Endothelial cell of umbilical vein (primary cell): ENCODE data around the gene SNHG17. TPM values are rescaled to one million over a fixed set of nuclear protein-coding genes. Genes with fewer than 3 reads are reported as not detected.
A peak's percentile ranks its signal among the peaks of the same experiment; 100 is the strongest.

Experiments
- BruUV-seq: library from RNA; stranded (reverse); fragments of 400-500 nt; replicated peaks from 2 replicates; lab custom pipeline; 2021; lab: Mats Ljungman, UMichigan
- CTCF ChIA-PET: fragments of 300-600, 350-600 bp; sonication (Branson Sonifier 250); formaldehyde crosslinking; loops from one replicate; lab custom pipeline; 2021; ENCODE audit warnings: antibody characterized with exemption, inconsistent platforms; lab: Charles Lee
- POLR2A ChIA-PET: fragments of 300-600, 350-600 bp; sonication (Branson Sonifier 250); formaldehyde crosslinking; loops from one replicate; lab custom pipeline; 2021; ENCODE audit warnings: antibody characterized with exemption, inconsistent platforms; lab: Charles Lee
- DNase-seq: peaks from one replicate; pipeline ENCODE4 v3.0.0-alpha.2; 2011; ENCODE audit warnings: low read depth, low spot score
- FAIRE-seq: peaks from 2 replicates; lab custom pipeline; 2011; peaks lifted over from hg19 to GRCh38; lab: Jason Lieb, UNC
- H2AFZ ChIP-seq: 2 replicates; pipeline ENCODE4 v1.6.0; 2012; ENCODE audit warnings: low read depth, low read length, control low read depth, inconsistent platforms
- H3K27ac ChIP-seq: 2 replicates; pipeline ENCODE4 v1.5.1; 2011; ENCODE audit warnings: low read depth, mild to moderate bottlenecking, control low read depth, low read length, moderate library complexity; ENCODE audit not compliant: insufficient read depth
- H3K27me3 ChIP-seq, 2 experiments: 2 replicates each; pipeline versions ENCODE4 v1.6.0 to v1.6.1; 2011; ENCODE audit warnings: low read length in 2 of 2, mixed read lengths in 1 of 2; ENCODE audit not compliant: control insufficient read depth in 2 of 2, insufficient read depth in 2 of 2
- H3K36me3 ChIP-seq, 2 experiments: 2 replicates in 1 of 2; 3 replicates in 1 of 2; pipeline ENCODE4 v1.5.1; 2011; ENCODE audit warnings: low read length in 2 of 2, mild to moderate bottlenecking in 1 of 2, moderate library complexity in 1 of 2; ENCODE audit not compliant: control insufficient read depth in 2 of 2, insufficient read depth in 2 of 2; ENCODE audit errors: extremely low read depth in 1 of 2
- H3K4me1 ChIP-seq: 3 replicates; pipeline ENCODE4 v1.5.1; 2011; ENCODE audit warnings: mild to moderate bottlenecking, low read length; ENCODE audit not compliant: control insufficient read depth, insufficient read depth; ENCODE audit errors: extremely low read depth
- H3K4me2 ChIP-seq: 2 replicates; pipeline ENCODE4 v1.6.1; 2011; ENCODE audit warnings: low read length, control low read depth, mixed read lengths; ENCODE audit not compliant: insufficient read depth
- H3K4me3 ChIP-seq, 3 experiments: fragments of 200-600 bp in 1 of 3; sonication (generic), shearing (Covaris generic) in 1 of 3; replicated peaks in 1 of 3; 2 replicates each; pipeline ENCODE4 v1.5.1; 2011 to 2016; ENCODE audit warnings: control low read depth in 3 of 3, low read length in 3 of 3, mild to moderate bottlenecking in 2 of 3, inconsistent platforms in 1 of 3, low read depth in 1 of 3, moderate library complexity in 1 of 3; ENCODE audit not compliant: insufficient read depth in 1 of 3
- H3K79me2 ChIP-seq: 2 replicates; pipeline ENCODE4 v1.6.0; 2012; ENCODE audit warnings: low read length, inconsistent platforms; ENCODE audit not compliant: control insufficient read depth, insufficient read depth
- H3K9ac ChIP-seq: replicated peaks from 2 replicates; pipeline ENCODE3; 2011; ENCODE audit warnings: low read length, control low read depth; ENCODE audit not compliant: insufficient read depth; ENCODE audit errors: extremely low read depth
- H3K9me1 ChIP-seq: replicated peaks from 3 replicates; pipeline ENCODE4 v1.6.0; 2011; ENCODE audit warnings: mild to moderate bottlenecking, low read length; ENCODE audit not compliant: control insufficient read depth, insufficient read depth; ENCODE audit errors: extremely low read depth
- H3K9me3 ChIP-seq: replicated peaks from 2 replicates; pipeline ENCODE4 v1.5.1; 2012; ENCODE audit warnings: low read length, inconsistent platforms; ENCODE audit not compliant: control insufficient read depth, insufficient read depth
- H4K20me1 ChIP-seq: replicated peaks from 2 replicates; pipeline ENCODE3; 2011; ENCODE audit warnings: mild to moderate bottlenecking, low read length; ENCODE audit not compliant: control insufficient read depth, insufficient read depth; ENCODE audit errors: extremely low read depth
- EZH2 ChIP-seq: IDR thresholded peaks from 2 replicates; pipeline ENCODE4 v1.6.1; 2012; ENCODE audit warnings: borderline replicate concordance, low read depth, mild to moderate bottlenecking, moderate library complexity, low read length, inconsistent platforms; ENCODE audit not compliant: severe bottlenecking
- FOS ChIP-seq: IDR thresholded peaks from 2 replicates; pipeline ENCODE4 v1.6.1; 2011; ENCODE audit warnings: mild to moderate bottlenecking, low read length, moderate library complexity, borderline replicate concordance; ENCODE audit not compliant: insufficient read depth
- GATA2 ChIP-seq: IDR thresholded peaks from 2 replicates; pipeline ENCODE4 v1.7.0; 2011; ENCODE audit warnings: low read depth, mild to moderate bottlenecking, moderate library complexity, mixed read lengths, low read length; ENCODE audit not compliant: insufficient read length, insufficient read depth
- JUN ChIP-seq: IDR thresholded peaks from 2 replicates; pipeline ENCODE4 v1.6.1; 2011; ENCODE audit warnings: borderline replicate concordance, low read depth; ENCODE audit not compliant: insufficient read length, insufficient read depth
- MAX ChIP-seq: IDR thresholded peaks from 2 replicates; pipeline ENCODE4 v1.6.1; 2011; ENCODE audit not compliant: insufficient read depth, insufficient read length
- MYC ChIP-seq: IDR thresholded peaks from one replicate; pipeline ENCODE4 v1.6.1; 2011; ENCODE audit warnings: mild to moderate bottlenecking, low read depth, low read length
- POLR2A ChIP-seq: IDR thresholded peaks from 2 replicates; pipeline ENCODE4 v1.6.1; 2012; ENCODE audit warnings: low read depth, mild to moderate bottlenecking, control low read depth, low read length
- POLR2AphosphoS5 ChIP-seq: IDR thresholded peaks from 2 replicates; pipeline ENCODE4 v1.6.1; 2012; ENCODE audit warnings: low read depth, mild to moderate bottlenecking, control low read depth, low read length, moderate library complexity; ENCODE audit not compliant: insufficient read depth
- dilution Hi-C: fragments of 300-500 bp; cut with MboI; formaldehyde crosslinking; loops from one replicate; pipeline ENCODE4 v1.15.0; 2019; ENCODE audit warnings: low sequenced_read_pairs; ENCODE audit not compliant: extremely low pct_ligation_motif_present
- intact Hi-C: fragments of 100-400 bp; cut with micrococcal nuclease; formaldehyde crosslinking; loops from one replicate; pipeline ENCODE4 v1.10.0; 2022
- polyA plus RNA-seq, 4 experiments: library from polyadenylated mRNA; depleted of rRNA in 3 of 4; stranded (reverse) in 3 of 4; unstranded in 1 of 4; fragments of >200 nt; gene quantifications; 2 replicates each; pipeline versions ENCODE4 v1.2.1 to v1.2.3, GENCODE V29; 2011 to 2012; ENCODE audit warnings: missing spikeins in 1 of 4
- total RNA-seq: library from RNA; stranded (reverse); gene quantifications from 2 replicates; pipeline ENCODE4 v1.2.3, GENCODE V29; 2021
- TF ChIP-seq, protein P1 (sequence below), 2 donors: IDR thresholded peaks; 1 replicate in 1 of 2; 2 replicates in 1 of 2; pipeline ENCODE4 v1.5.1; 2011; ENCODE audit warnings: low read length in 2 of 2, mild to moderate bottlenecking in 2 of 2, moderate library complexity in 2 of 2, control low read depth in 1 of 2, inconsistent platforms in 1 of 2, low read depth in 1 of 2; ENCODE audit not compliant: insufficient read depth in 1 of 2; ENCODE audit errors: extremely low read depth in 1 of 2

SNHG17 gene
- total and polyA plus RNA-seq, 2 donors (not counting 3 experiments of a cell fraction or from before 2014, with no cell fraction given) = 39.4 to 94.0 TPM

- H3K4me1 ChIP-seq = peaks cover 47% of the 10 kb centered on the region
These were observed 11.5 kb upstream of the SNHG17 start for GRCh38 chr20:38446441-38447209.

More at GRCh38 chr20:38446441-38447209, 11.5 kb upstream of the SNHG17 start:
- H3K9me1 ChIP-seq = no peaks in the 10 kb centered on the region
- H3K4me3 ChIP-seq = peak overlapping the region; percentile 33 to 71 (median 61)
- TF ChIP-seq POLR2AphosphoS5 (peak; percentile 99), MYC (peak; percentile 29), JUN (no peak), FOS (no peak), POLR2A (peak; percentile 97), MAX (peak; percentile 21), GATA2 (no peak), EZH2 (no peak)
- TF ChIP-seq, protein P1, sequence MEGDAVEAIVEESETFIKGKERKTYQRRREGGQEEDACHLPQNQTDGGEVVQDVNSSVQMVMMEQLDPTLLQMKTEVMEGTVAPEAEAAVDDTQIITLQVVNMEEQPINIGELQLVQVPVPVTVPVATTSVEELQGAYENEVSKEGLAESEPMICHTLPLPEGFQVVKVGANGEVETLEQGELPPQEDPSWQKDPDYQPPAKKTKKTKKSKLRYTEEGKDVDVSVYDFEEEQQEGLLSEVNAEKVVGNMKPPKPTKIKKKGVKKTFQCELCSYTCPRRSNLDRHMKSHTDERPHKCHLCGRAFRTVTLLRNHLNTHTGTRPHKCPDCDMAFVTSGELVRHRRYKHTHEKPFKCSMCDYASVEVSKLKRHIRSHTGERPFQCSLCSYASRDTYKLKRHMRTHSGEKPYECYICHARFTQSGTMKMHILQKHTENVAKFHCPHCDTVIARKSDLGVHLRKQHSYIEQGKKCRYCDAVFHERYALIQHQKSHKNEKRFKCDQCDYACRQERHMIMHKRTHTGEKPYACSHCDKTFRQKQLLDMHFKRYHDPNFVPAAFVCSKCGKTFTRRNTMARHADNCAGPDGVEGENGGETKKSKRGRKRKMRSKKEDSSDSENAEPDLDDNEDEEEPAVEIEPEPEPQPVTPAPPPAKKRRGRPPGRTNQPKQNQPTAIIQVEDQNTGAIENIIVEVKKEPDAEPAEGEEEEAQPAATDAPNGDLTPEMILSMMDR (IDR thresholded peaks at IDR 0.05; ENCODE audit: extremely low read depth in 1 of 2, insufficient read depth in 1 of 2, low read depth in 1 of 2, low read length in 2 of 2) = peak; percentile 93 to 98
- POLR2A ChIA-PET = interaction anchor here (0.6 to 3.3 kb wide), 5 partner anchors 9 to 1475 kb away, joined by 3 to 40 read pairs (median 5); partner anchors contain the start of genes RALGAPB and SNHG17
- peak overlapping the region; percentile 70 for H3K4me2 ChIP-seq
- no peaks in the 10 kb centered on the region for H3K9me3 ChIP-seq
- intact Hi-C loops (loop anchor here (1.0 kb wide), 2 partner anchors 11 to 26 kb away; partner anchors contain the start of genes RALGAPB and SNHG17), dilution Hi-C loops (no loop called here)
- CTCF ChIA-PET = interaction anchor here (0.6 to 4.3 kb wide), 15 partner anchors 9 to 123 kb away, joined by 3 to 106 read pairs (median 3); partner anchors contain the start of genes RALGAPB and SNHG17
- H3K9ac ChIP-seq = peak overlapping the region; percentile 92
- H3K79me2 ChIP-seq = no peaks in the 10 kb centered on the region
- H4K20me1 ChIP-seq = no peaks in the 10 kb centered on the region
- H3K27ac ChIP-seq = peak overlapping the region; percentile 57
- TSS peak; percentile 56 for BruUV-seq
- DNase-seq (peak; percentile 88), FAIRE-seq (peak; percentile 79)
- peak overlapping the region; percentile 69 for H2AFZ ChIP-seq
- H3K36me3 ChIP-seq = peaks cover 0 to 4% of the 10 kb centered on the region in 2 experiments
- no peaks in the 10 kb centered on the region for H3K27me3 ChIP-seq
